T-helper 2 cell treated with Interferon-gamma antibody and Interleukin-4, amounts not matched to agents 100 ng/mL and 5 ng/mL, for 36 hours (primary cell): ENCODE results near the gene CAMK2D. TPM values are rescaled to one million over a fixed set of nuclear protein-coding genes. Genes with fewer than 3 reads are reported as not detected.

Experiments used
- intact Hi-C: fragments of 100-400 bp; cut with micrococcal nuclease; formaldehyde crosslinking; loops from one replicate; pipeline ENCODE4 v1.15.1; 2023
- total RNA-seq: library from RNA; stranded (reverse); gene quantifications from 2 replicates; pipeline ENCODE4 v1.2.3, GENCODE V29; 2022

CAMK2D gene
- total RNA-seq, 1 donor from 2014 or later, result 30.8 TPM

DNA sequence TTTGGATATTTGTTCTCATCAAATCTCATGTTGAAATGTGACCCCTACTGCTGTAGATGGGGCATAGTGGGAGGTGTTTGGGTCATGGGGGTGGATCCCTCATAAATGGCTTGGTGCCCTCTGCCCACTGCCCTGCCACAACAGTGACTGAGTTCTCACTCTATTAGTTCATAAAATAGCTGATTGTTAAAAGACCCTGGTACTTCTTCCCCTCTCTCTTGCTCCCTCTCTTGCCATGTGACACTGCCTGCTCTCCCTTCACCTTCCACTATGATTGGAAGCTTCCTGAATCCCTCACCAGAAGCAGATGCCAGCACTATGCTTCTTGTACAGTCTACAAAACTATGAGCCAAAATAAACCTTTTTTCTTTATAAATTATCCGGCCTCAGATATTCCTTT, 182.2 kb downstream of the CAMK2D start:
- intact Hi-C loops, result no loop called here

DNA sequence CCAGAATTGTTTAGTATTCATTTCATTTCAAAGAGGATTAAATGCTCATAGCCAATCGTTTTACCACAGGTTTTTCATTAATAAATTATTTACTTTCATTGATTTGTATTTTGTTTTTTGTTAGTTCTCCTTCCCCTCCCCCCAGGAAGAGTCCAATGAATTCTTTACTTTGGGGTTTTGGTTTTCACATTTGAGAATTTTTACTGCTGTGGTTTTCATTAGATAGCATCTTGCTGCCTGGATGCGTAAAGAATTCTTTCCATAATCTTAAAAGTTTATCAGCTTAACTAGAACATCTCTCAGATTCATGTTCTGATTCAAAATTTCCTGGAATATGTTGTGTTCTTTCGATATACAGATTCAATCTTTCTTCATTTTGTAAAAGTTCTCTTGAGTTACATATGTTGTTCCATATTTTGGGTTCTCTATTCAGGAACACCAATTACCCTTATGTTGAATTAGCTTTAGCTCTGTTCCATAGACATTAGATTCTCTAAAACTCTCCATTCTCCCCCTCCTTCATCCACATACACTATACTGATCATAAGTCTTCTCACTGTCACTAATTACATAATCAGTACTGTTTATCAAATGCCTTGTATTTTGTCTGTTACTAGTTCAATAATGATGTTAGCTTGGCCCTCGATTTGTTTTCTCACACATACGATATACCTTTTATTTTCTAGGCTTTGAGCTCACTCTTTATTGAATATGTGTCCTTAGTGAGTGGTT, 184.4 kb downstream of the CAMK2D start:
- intact Hi-C loops, result no loop called here

DNA sequence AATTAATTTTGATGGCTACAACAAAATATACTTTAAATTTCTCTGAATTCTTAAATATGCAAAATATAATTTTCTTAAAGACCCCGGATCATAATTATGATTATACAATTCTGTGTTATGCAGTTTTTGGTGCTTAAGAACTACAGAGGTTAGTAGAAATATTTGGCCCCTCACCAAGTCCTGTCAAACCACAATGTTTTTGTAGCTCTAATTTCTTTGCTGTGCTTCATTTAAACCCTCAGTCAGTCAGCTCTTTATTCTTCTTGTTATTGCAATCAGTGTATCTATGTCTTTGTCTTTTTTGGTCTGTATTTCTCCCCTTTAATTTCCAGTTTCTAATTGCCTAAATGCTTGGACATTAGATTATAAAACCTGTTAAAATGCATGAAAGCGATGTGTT, 186.1 kb downstream of the CAMK2D start:
- intact Hi-C loops, result no loop called here

DNA sequence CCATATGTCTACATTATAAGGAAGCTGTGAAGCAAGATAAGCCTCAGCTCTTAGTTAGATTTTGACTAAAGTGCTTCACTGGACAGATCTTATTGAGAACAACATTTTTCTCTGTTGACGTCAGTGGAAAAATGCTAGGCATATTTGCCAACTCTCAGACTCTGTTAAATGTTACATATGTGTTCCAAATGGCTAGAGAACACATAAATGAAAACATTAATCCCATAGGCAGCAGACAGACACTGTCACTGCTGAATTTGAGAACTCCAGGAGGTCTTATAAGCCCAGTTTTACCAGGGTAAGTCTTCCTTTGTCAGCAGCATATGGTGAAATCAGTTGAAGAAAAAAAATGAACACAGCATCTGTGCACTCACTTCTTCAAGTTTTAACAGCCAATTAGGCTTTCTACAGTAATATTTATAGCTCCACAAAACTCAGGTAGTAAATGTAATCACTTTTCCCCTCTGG, 186.9 kb downstream of the CAMK2D start:
- intact Hi-C loops, result no loop called here

DNA sequence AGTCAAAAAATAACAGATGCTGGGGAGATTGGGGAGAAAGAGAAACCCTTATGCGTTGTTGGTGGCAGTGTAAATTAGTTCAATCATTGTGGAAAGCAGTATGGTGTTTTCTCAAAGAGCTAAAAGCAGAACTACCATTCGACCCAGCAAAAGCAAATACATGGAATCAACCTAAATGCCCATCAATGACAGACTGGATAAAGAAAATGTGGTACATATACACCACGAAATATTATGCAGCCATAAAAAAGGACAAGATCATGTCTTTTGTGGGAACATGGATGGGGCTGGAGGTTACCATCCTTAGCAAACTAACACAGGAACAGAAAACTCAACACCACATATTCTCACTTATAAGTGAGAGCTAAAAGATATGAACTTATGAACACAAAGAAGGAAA, 188.9 kb downstream of the CAMK2D start:
- intact Hi-C loops, result no loop called here

DNA sequence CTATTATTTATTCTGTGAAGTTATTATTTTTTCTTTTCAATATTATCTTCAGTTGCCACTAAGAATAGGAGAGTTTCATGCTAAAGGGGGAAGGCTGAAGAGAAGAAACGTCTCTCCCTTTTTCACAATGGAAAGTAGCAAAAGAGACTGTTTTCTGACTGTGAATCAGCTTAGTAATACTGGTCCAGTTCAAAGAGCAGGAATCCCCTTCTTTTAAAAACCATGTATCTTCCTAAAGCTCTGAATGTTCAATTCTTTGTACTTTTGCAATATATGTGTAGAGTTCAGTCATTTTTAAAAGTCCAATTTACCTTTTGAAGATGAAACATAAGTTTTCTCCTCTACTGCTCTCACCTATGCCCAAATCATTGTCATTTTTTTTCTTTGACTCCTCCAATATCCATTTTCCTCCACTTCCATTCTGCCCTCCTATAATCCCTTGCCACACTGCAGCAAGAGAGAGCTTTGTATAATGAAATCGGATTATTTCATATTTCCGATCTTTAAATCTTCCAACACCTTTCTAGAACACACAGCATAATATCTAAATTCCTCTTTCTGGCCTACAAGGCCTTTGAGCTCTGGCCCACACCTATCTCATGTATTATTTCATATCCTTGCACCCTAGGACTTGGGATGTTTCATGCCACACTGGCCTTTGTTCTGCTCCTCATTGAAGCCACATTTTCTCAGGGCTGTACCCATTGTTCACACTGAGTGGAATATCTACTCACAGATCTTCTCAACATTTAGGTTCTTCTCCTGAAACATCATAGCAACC, 195.3 kb downstream of the CAMK2D start:
- intact Hi-C loops, result loop anchor here (2.0 to 5.0 kb wide), 3 partner anchors 46 to 209 kb away; no protein-coding TSS in a partner anchor

DNA sequence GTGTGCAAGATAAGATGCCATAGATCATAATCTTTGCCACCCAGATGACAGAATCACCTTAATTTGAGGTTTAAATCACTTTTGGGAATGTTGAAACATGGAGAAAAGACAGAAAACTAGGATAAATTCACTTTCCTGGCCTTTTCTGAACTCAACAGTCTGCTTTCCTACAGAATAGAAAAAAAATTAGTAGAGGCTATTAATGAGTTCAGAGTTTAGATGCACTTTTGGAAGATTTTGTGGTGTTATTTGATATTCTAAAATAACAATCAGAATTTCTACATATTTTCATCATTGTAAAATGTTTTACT, 195.9 kb downstream of the CAMK2D start:
- intact Hi-C loops, result loop anchor here (1.0 to 5.0 kb wide), 7 partner anchors 18 to 208 kb away; no protein-coding TSS in a partner anchor

DNA sequence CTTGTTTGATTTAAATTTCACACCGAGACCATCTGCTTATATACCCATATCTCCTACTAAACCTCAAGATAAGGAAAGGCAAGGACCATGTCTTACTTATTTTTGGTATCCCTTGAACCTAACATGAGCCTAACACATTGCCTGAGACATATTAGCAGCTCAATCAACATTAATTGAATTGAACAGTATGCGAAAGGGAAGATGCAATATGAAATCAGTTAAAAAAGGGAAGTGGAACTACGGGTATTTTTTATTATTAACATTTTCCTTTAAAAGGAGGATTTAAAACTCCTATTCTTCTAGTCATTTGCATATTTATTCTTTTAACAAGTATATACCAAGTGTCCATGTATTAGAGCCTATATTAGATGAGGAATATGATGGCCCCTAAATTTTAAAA, 197.0 kb downstream of the CAMK2D start:
- intact Hi-C loops, result no loop called here

DNA sequence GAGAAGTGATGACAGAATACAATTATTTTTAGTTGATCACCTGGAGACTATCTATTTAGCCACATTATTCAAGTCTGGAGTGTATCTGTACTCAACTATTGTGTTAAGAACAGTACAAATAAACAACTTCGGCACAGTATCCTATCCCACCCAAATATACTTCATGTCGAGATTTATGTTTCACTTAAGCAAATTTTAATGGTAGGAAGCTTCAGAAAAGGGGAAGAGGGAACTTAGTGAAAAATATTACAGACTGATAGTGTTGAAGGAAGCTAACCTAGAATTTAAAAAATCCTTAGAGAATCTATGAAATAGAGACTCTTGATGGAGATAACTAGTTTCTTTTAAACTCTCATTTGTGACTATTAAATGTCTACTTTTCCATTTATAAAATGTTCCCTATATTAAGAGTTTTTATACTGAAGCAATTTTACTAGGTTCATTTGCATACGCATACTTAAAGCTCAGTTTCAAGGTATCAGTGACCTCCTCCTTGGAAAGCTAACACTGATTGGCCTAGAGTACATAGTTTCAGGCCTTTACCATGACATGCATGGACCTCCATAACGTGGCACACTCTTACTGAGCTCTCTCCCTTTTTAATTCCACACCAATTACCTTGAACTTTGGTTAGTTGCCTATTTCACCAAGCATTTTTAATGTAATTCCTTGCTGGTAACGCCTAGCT, 197.7 kb downstream of the CAMK2D start:
- intact Hi-C loops, result no loop called here

DNA sequence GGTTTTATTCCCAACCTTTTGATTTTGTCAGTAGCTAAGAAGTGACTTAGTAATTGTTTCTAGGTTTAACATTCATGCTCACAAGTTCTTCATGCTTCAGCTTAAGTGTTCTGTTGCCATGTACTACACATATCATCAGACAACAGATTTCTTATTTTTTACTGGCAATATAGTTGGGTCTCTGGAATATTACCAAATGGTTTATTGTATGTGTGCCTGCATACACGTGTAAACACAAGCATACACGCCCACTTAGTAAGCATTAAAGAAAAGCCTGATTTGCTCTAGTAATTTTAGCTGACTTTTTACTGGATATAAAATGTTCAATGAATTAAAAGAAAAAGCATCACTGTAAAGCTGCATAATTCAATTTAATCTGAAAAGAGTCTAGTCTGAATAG, 199.8 kb downstream of the CAMK2D start:
- intact Hi-C loops, result no loop called here

DNA sequence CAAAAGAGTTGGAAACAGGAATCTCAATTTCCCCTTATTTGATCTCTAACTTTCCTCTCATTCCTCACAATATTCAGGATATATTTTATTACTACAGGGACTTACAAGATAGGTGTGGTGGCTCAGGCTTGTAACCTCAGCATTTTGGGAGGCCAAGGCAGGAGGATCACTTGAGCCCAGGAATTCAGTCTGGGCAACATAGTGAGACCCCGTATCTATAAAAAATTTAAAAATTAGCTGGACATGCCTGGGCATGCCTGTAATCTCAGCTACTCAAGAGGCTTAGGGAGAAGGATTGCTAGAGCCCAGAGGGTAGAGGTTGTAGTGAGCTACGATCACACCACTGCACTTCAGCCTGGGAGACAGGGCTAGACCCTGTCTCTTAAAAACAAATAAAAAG, 200.4 kb downstream of the CAMK2D start:
- intact Hi-C loops, result no loop called here

DNA sequence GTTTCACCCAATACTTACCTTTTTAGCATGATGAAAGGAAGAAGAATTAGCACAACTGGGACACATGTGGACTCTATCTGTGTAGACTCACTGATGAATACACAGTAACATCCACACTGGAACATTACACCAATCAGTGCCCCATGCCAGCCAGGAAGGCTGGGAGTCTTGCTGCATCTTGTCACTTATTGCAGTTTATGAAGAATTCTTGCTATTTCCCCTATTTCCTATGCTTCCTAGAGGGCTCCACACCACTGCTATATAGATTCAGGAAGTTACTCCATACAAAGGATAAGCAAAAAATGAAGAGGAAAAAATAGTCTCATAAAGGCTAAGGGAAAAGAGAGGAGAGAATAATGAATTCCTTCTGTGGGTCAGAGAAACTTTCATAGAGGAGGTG, 201.0 kb downstream of the CAMK2D start:
- intact Hi-C loops, result no loop called here

DNA sequence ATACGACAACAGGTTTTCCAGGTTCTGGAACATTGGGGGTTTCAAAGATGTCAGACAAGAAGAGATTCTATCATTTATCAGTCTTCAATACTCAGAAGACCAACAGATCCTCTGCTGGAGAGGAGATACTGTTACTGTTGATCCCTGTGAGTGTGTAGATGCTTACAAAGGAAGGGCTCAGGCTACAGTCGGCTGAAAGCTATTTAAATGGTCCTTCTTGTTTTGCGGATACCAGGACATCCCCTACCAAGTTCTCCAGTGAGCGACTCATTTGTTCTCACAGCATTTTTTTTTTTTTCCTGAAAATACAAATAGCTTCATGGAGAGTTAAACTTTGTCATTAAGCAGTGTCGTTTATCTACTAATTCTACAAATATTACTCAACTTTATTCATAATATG, 201.6 kb downstream of the CAMK2D start:
- intact Hi-C loops, result no loop called here

DNA sequence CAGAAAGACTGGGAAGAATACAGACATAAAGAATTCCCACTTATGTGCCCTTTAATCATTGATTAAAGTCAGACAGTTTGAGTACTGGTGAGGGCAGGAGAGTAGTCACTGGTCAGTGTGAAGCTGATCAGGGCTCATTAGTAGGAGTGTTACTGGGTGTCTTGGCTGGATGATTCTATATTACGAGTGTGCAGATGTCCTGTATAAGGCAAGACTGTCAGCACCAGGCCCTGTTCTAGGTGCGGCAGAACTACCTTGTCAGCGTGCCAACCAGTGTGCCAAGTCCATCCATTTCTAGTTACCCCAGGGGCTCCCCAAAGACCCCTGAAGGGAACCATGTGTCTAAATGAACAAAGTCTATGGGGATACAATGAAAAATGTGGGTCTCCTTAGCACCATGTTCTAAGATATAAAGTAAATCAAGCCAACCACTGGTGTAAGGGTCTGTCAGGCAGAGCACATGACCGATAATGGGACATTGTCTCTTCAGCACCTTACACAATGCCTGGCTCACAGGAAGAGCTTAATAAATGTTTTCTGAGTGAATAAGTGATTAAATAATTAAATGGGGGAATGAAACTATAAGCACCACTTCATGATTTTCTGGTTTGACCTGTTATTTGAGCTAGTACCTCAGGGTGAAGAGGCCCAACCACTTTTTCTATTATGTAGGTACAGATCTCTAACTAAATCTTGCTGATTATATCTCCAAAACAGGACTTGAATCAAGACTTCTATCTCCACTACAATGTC, 205.0 kb downstream of the CAMK2D start:
- intact Hi-C loops, result no loop called here

DNA sequence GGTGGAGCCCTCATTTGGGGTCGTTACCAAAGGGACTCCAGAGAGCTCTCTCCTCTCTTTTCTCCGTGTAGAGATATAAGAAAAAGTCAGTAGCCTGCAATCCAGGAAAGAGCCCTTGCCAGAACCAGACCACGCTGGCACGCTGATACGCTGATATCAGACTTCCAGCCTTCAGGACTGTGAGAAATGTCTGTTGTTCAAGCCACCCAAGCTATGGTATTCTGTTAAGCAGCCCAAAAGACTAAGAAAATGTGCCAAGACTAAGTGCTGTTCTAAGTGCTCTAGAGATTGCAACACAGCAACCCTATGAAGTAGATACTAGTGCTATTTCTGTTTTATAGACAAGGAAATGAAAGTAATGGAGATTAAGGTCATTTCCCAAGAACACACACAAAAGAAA, 205.7 kb downstream of the CAMK2D start:
- intact Hi-C loops, result no loop called here

DNA sequence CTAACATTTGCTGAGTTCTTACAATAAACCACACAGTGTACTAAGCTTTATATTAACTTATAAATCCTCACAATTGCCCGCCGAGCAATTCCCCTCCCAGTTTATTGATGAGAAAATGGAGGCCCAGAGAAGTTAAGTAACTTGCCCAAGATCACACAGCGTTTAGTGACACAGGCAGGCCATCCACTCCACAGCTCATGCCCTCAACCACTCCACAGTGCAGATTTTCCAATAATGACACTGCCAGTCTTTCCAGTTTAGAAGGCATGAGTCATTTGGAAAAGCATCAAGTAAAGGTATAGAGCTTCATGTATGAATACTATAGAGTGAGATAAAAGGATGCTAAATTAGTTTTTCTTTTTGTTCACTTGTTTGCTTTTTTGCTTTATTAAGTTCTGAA, 208.5 kb downstream of the CAMK2D start:
- intact Hi-C loops, result no loop called here

DNA sequence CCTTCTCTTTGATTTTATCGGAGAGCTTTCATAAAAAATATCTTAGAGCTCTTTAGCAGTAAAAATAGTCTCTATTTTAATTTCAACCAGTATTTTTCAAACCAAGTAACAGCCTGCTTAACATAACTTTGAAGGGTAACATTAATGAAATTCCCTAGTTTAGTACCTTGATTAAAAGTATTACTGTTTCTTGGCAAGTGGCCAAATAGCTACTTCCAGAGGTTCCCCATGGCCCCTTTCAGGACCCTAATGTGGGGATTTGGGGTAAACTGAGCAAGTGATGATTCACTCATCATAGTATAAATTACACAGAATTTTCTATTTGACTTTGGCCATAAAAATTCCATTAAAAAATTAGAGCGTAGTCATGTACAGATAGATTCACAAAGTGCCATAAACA, 211.0 kb downstream of the CAMK2D start:
- intact Hi-C loops, result no loop called here

DNA sequence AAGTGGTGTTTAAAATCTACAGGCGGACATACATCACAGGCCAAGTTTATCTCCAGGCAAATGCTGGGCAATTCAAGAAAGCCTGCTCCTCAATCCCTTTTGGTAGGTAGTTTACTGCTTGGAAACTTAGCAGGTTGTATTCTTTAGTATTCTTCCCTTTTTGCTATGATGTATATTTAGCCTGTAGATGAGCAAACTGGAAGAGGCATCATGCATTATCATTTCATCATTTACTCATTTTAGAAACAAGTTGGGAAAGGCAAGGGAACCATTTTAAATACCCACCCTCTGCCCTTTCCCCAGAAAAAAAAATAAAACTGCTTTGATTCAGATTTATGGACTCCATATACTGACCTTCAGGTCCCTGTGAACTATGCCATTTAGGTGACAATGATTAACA, 213.2 kb downstream of the CAMK2D start:
- intact Hi-C loops, result no loop called here

DNA sequence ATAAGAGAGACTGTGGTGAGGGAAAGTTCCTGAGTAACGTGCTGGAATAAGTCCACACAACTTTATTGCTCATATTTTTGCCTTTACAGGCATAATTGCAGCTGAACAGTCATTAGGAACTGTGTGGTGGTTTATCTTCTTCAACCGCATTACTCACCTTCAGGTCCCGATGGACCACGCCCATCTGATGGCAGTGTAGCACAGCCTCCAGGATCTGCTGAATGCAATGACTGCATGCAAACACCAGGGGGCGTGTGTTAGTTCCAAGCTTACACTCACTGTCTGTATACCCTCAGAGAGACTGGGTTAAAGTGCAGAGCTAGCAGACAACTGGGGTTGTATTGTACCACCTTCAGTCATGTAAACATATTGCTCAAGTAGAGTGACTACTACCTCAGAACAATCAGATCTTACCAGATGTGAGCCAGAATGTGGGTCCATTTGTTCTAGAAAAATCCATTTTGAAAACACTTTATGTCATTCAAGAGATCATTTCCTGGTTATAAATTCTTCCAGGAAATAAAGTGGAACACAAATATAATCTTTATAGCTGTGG, 214.0 kb downstream of the CAMK2D start:
- intact Hi-C loops, result loop anchor here (1.0 to 2.0 kb wide), 8 partner anchors 18 to 524 kb away; no protein-coding TSS in a partner anchor

DNA sequence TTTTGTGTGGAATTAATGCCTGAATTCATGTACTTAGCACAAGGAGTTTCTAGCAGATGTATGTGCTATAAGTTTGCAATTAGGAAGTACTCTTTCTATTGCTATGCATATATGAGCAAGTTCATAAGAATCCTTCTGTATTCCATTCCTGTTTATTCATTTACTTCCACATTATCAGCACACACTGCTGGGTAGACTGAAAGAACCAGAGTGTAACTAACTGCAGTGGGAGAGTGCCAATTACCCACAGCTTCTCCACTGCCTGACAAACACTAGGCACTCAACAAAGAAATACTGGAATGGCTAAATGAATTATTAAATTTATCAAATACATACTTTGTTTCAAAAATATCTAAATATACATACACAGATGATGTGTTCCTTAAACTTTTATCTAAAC, 219.6 kb downstream of the CAMK2D start:
- intact Hi-C loops, result no loop called here

DNA sequence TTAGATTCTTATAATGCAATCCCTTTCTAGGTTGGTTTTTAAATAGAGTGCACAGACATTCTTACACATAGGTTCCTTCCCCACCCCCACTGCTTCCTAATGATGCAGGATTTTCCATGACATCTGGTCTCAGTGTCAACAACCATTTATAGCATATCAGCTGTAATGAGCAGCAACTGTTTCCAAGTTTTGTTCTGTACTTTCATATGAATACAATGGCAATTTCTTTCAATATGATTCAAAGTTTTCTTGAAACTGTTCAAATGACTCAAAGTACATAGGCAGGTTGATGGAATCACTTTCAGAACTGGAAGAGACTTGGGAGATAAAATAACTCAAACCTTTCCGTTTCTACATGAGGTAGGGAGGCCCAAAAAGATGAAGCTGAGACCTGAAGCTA, 220.7 kb downstream of the CAMK2D start:
- intact Hi-C loops, result no loop called here
